HepG2 (cell line): ENCODE data around the gene TMEM134. TPM values are rescaled to one million over a fixed set of nuclear protein-coding genes. Genes with fewer than 3 reads are reported as not detected.
A peak's percentile ranks its signal among the peaks of the same experiment; 100 is the strongest.

Experiments
- ATAC-seq: fragments of 200-7000 bp; cut with Tn5 transposase; 3 replicates; pipeline ENCODE4 v1.9.1; 2020; ENCODE audit warnings: mild to moderate bottlenecking, moderate library complexity
- BruUV-seq: library from RNA; stranded (reverse); fragments of 400-500 nt; replicated peaks from 2 replicates; lab custom pipeline; 2021; lab: Mats Ljungman, UMichigan
- CTCF ChIA-PET: fragments of 300-600 bp; formaldehyde crosslinking; extraction: SDS; loops from one replicate; lab custom pipeline; 2021; ENCODE audit warnings: low total read pairs, inconsistent platforms, low intra/inter-chr PET ratio; lab: Yijun Ruan, JAX
- POLR2A ChIA-PET: fragments of 350-600 bp; sonication (Branson Sonifier 250); formaldehyde crosslinking; loops from one replicate; lab custom pipeline; 2020; ENCODE audit warnings: antibody characterized with exemption, inconsistent platforms; lab: Yijun Ruan, JAX
- DNase-seq: peaks from one replicate; pipeline ENCODE4 v3.0.0-alpha.2; 2015; ENCODE audit warnings: low spot score
- FAIRE-seq: peaks from 3 replicates; lab custom pipeline; 2011; peaks lifted over from hg19 to GRCh38; lab: Jason Lieb, UNC
- H2AFZ ChIP-seq: one replicate; pipeline ENCODE4 v1.6.1; 2011; ENCODE audit warnings: low read length, inconsistent platforms
- H3K27ac ChIP-seq: fragments of 300-600 bp; 3 replicates; pipeline ENCODE4 v1.8.0; 2011; ENCODE audit warnings: mixed run types, mild to moderate bottlenecking, mixed read lengths, low read length, inconsistent platforms; ENCODE audit not compliant: insufficient read depth; ENCODE audit errors: extremely low read length
- H3K27me3 ChIP-seq, 2 experiments: fragments of 200-600 bp in 1 of 2; 2 replicates in 1 of 2; 3 replicates in 1 of 2; pipeline versions ENCODE4 v1.6.0 to v1.8.0; 2011; ENCODE audit warnings: low read length in 2 of 2, mild to moderate bottlenecking in 2 of 2, moderate library complexity in 2 of 2, inconsistent platforms in 1 of 2; ENCODE audit not compliant: insufficient read depth in 2 of 2, control insufficient read depth in 1 of 2
- H3K36me3 ChIP-seq, 2 experiments: fragments of 200-600 bp in 1 of 2; replicated peaks in 1 of 2; 2 replicates in 1 of 2; 3 replicates in 1 of 2; pipeline versions ENCODE4 v1.5.1 to v1.8.0; 2011; ENCODE audit warnings: low read length in 2 of 2, inconsistent platforms in 1 of 2; ENCODE audit not compliant: insufficient read depth in 2 of 2, control insufficient read depth in 1 of 2
- H3K4me1 ChIP-seq: 2 replicates; pipeline ENCODE4 v1.5.1; 2012; ENCODE audit warnings: low read length, inconsistent platforms; ENCODE audit not compliant: insufficient read depth
- H3K4me2 ChIP-seq: 2 replicates; pipeline ENCODE4 v1.6.0; 2011; ENCODE audit warnings: low read depth, low read length, inconsistent platforms
- H3K4me3 ChIP-seq, 3 experiments: fragments of 200-600 bp in 1 of 3; sonication (generic), shearing (Covaris generic) in 1 of 3; replicated peaks in 1 of 3; 2 replicates each; pipeline ENCODE4 v1.5.1; 2011 to 2016; ENCODE audit warnings: low read length in 3 of 3, inconsistent platforms in 2 of 3, low read depth in 2 of 3, mild to moderate bottlenecking in 2 of 3, control low read depth in 1 of 3, mixed read lengths in 1 of 3; ENCODE audit not compliant: insufficient read depth in 1 of 3
- H3K79me2 ChIP-seq: one replicate; pipeline ENCODE4 v1.6.1; 2011; ENCODE audit warnings: low read length, inconsistent platforms; ENCODE audit not compliant: insufficient read depth
- H3K9ac ChIP-seq: 2 replicates; pipeline ENCODE4 v1.6.0; 2011; ENCODE audit warnings: mild to moderate bottlenecking, low read depth, low read length, inconsistent platforms; ENCODE audit not compliant: insufficient read depth
- H3K9me3 ChIP-seq: 2 replicates; pipeline ENCODE4 v1.5.1; 2012; ENCODE audit warnings: mild to moderate bottlenecking, low read length
- H4K20me1 ChIP-seq: 2 replicates; pipeline ENCODE4 v1.6.0; 2011; ENCODE audit warnings: inconsistent platforms, mild to moderate bottlenecking, low read length, moderate library complexity; ENCODE audit not compliant: insufficient read depth
- HNF1A ChIP-seq, 2 experiments: sonication (generic) in 1 of 2; formaldehyde crosslinking in 1 of 2; IDR thresholded peaks; 2 replicates each; pipeline versions ENCODE4 v1.4.0 to v1.6.1; 2016 to 2020; ENCODE audit warnings: borderline replicate concordance in 1 of 2, low read depth in 1 of 2, mild to moderate bottlenecking in 1 of 2, missing genetic modification reagents in 1 of 2
- SCMH1 ChIP-seq: sonication (generic); formaldehyde crosslinking; IDR thresholded peaks from 2 replicates; pipeline ENCODE4 v1.9.0; 2021; ENCODE audit warnings: missing genetic modification reagents, mild to moderate bottlenecking, borderline replicate concordance
- ZBED4 ChIP-seq: sonication (generic); formaldehyde crosslinking; IDR thresholded peaks from 2 replicates; pipeline ENCODE4 v1.4.0; 2020; ENCODE audit warnings: missing genetic modification reagents, borderline replicate concordance
- ZNF18 ChIP-seq: sonication (generic); formaldehyde crosslinking; IDR thresholded peaks from 2 replicates; pipeline ENCODE4 v1.8.0; 2022; ENCODE audit warnings: mild to moderate bottlenecking, missing genetic modification reagents; ENCODE audit not compliant: insufficient replicate concordance
- ZNF205 ChIP-seq: IDR thresholded peaks from 2 replicates; pipeline ENCODE4 v1.6.1; 2018; ENCODE audit warnings: missing biosample characterization, missing genetic modification reagents
- ZNF501 ChIP-seq: sonication (generic); formaldehyde crosslinking; IDR thresholded peaks from 2 replicates; pipeline ENCODE4 v1.5.1; 2020; ENCODE audit warnings: mild to moderate bottlenecking, moderate library complexity, missing genetic modification reagents
- ZNF687 ChIP-seq: sonication (generic); formaldehyde crosslinking; IDR thresholded peaks from 2 replicates; pipeline ENCODE4 v1.5.1; 2020; ENCODE audit warnings: mild to moderate bottlenecking, missing genetic modification reagents, moderate library complexity
- ZNF883 ChIP-seq: sonication (generic); formaldehyde crosslinking; IDR thresholded peaks from 2 replicates; pipeline ENCODE4 v1.5.1; 2020; ENCODE audit warnings: mild to moderate bottlenecking, missing genetic modification reagents; ENCODE audit errors: not compliant biosample characterization
- WGBS: methylation state at CpG from one replicate; pipeline ENCODE4 v1.1.6; 2017; ENCODE audit warnings: low lambda C conversion rate; 5-methylcytosine and 5-hydroxymethylcytosine counted together
- in situ Hi-C: cut with HindIII; loops from 2 replicates; pipeline ENCODE4 v1.10.0; 2017; ENCODE audit warnings: low pct_unique_long_range_greater_than_20kb; ENCODE audit not compliant: extremely low pct_ligation_motif_present
- intact Hi-C: fragments of 100-400 bp; cut with micrococcal nuclease; formaldehyde crosslinking; loops from one replicate; pipeline ENCODE4 v1.10.0; 2022; ENCODE audit not compliant: unreplicated experiment
- polyA plus RNA-seq, 8 experiments: library from polyadenylated mRNA; depleted of rRNA in 3 of 8; stranded (reverse) in 7 of 8; unstranded in 1 of 8; fragments of >200 nt; fragmentation: Illumina TruSeq in 4 of 8; extraction: Trizol in 4 of 8; gene quantifications; 2 replicates each; pipeline versions ENCODE4 v1.2.1 to v1.2.3, GENCODE V29; 2011 to 2016; ENCODE audit warnings: low read depth in 4 of 8, missing spikeins in 1 of 8, mixed read lengths in 1 of 8; ENCODE audit not compliant: insufficient read depth in 1 of 8
- total RNA-seq, 5 experiments: library from RNA; depleted of rRNA; stranded (reverse); fragments of >200 nt; fragmentation: Illumina TruSeq; extraction: Trizol; gene quantifications; 2 replicates each; pipeline ENCODE4 v1.2.3, GENCODE V29; 2016; ENCODE audit warnings: low read depth in 1 of 5

Gene TMEM134
- total and polyA plus RNA-seq, 2 of the 13 experiments (the other 11 are each of a cell fraction or from before 2014, with no cell fraction given), result 6.9 to 26.9 TPM

- Histone ChIP-seq H3K27me3 (peaks cover 10 to 53% of the 10 kb centered on the region in 2 experiments; a peak in 4 of 5 replicates), H3K27ac (no peak overlapping the region), H3K4me1 (peaks cover 52% of the 10 kb centered on the region), H4K20me1 (no peaks in the 10 kb centered on the region), H3K79me2 (no peaks in the 10 kb centered on the region), H2AFZ (no peak overlapping the region), H3K36me3 (no peaks in the 10 kb centered on the region), H3K4me2 (peak overlapping the region; percentile 21), H3K4me3 (peak overlapping the region in 1 of 3 experiments; percentile 4; a peak in 1 of 6 replicates), H3K9me3 (no peaks in the 10 kb centered on the region), H3K9ac (no peak overlapping the region)
- no peak for DNase-seq
- no TSS peak for BruUV-seq
- in situ Hi-C loops, result no loop called here
- FAIRE-seq, result no peak
- intact Hi-C loops, result no loop called here
- POLR2A ChIA-PET, result interaction anchor here (1.3 to 2.1 kb wide), 3 partner anchors 9 to 20 kb away, joined by 4 to 10 read pairs (median 5); partner anchors contain the start of genes PPP1CA and RAD9A
- peak; percentile 27 for ATAC-seq
- TF ChIP-seq HNF1A (IDR thresholded peaks at IDR 0.05; ENCODE audit: low read depth) (no peak), HNF1A (CRISPR knock-in tag; IDR thresholded peaks at IDR 0.05; ENCODE audit: borderline replicate concordance) (no peak), ZBED4 (CRISPR knock-in tag) (no peak), ZNF18 (peak; percentile 55), SCMH1 (CRISPR knock-in tag) (no peak), ZNF205 (CRISPR knock-in tag) (peak; percentile 92), ZNF687 (CRISPR knock-in tag) (0 out of 2 replicates have a peak, but pooled peaks have one; percentile 8), ZNF883 (CRISPR knock-in tag) (peak; percentile 49), ZNF501 (CRISPR knock-in tag) (0 out of 2 replicates have a peak, but pooled peaks have one; percentile 28)
- WGBS, result no CpG with 5 or more reads among the region's 7 CpGs
- CTCF ChIA-PET, result no interaction called here
Measured at GRCh38 chr11:67411785-67412152, 57.3 kb downstream of the TMEM134 start.
